GM19455 (cell line): ENCODE data around the gene MRTFA.
"Not testable (repeated sequence)": the region's sequence is repeated elsewhere in the genome, so short reads cannot be mapped to it uniquely, and the experiment has no call there.

Experiments
- ATAC-seq: cut with Tn5 transposase; IDR thresholded peaks from one replicate; pipeline ENCODE4 v1.9.1; 2021; ENCODE audit not compliant: unreplicated experiment

Gene MRTFA

GRCh38 chr22:40403141-40403540 is 233.4 kb downstream of the MRTFA start:
- no peak for ATAC-seq

GRCh38 chr22:40401981-40402406 is 234.5 kb downstream of the MRTFA start:
- ATAC-seq: no peak

GRCh38 chr22:40401532-40401931 is 235.0 kb downstream of the MRTFA start:
- ATAC-seq: no peak

- ATAC-seq: no peak
Observed at GRCh38 chr22:40400159-40400558, 236.4 kb downstream of the MRTFA start.

- no peak for ATAC-seq
Observed at GRCh38 chr22:40399621-40400020, 236.9 kb downstream of the MRTFA start.

GRCh38 chr22:40397396-40397795 is 239.1 kb downstream of the MRTFA start:
- ATAC-seq: no peak

- ATAC-seq: no peak
Observed at GRCh38 chr22:40396882-40397281, 239.6 kb downstream of the MRTFA start.

GRCh38 chr22:40395607-40396006 is 240.9 kb downstream of the MRTFA start:
- no peak for ATAC-seq

- ATAC-seq: no peak
Observed at GRCh38 chr22:40394607-40395006, 241.9 kb downstream of the MRTFA start.

GRCh38 chr22:40392618-40393017 is 243.9 kb downstream of the MRTFA start:
- ATAC-seq: no peak

GRCh38 chr22:40391417-40391816 is 245.1 kb downstream of the MRTFA start:
- no peak for ATAC-seq

GRCh38 chr22:40388231-40388630 is 248.3 kb downstream of the MRTFA start:
- no peak for ATAC-seq

GRCh38 chr22:40387746-40388145 is 248.8 kb downstream of the MRTFA start:
- ATAC-seq: no peak

- ATAC-seq: no peak
Observed at GRCh38 chr22:40385036-40385782, 251.3 kb downstream of the MRTFA start.

GRCh38 chr22:40383905-40384304 is 252.6 kb downstream of the MRTFA start:
- ATAC-seq: no peak

GRCh38 chr22:40381461-40381860 is 255.1 kb downstream of the MRTFA start:
- no peak for ATAC-seq

GRCh38 chr22:40378448-40378847 is 258.1 kb downstream of the MRTFA start:
- ATAC-seq: not testable (repeated sequence)

- no peak for ATAC-seq
Observed at GRCh38 chr22:40377931-40378330, 258.6 kb downstream of the MRTFA start.

- no peak for ATAC-seq
Observed at GRCh38 chr22:40376149-40376548, 260.4 kb downstream of the MRTFA start.

- no peak for ATAC-seq
Observed at GRCh38 chr22:40374567-40374966, 262.0 kb downstream of the MRTFA start.

- no peak for ATAC-seq
Observed at GRCh38 chr22:40368836-40369235, 267.7 kb downstream of the MRTFA start.

GRCh38 chr22:40368016-40368415 is 268.5 kb downstream of the MRTFA start:
- ATAC-seq: no peak

GRCh38 chr22:40367342-40367741 is 269.2 kb downstream of the MRTFA start:
- ATAC-seq: no peak
